GM21360 (cell line): ENCODE results near the gene EOLA2.
"Not testable (repeated sequence)": the region's sequence is repeated elsewhere in the genome, so short reads cannot be mapped to it uniquely, and the experiment has no call there.

Source experiments
- ATAC-seq: cut with Tn5 transposase; IDR thresholded peaks from one replicate; pipeline ENCODE4 v1.9.1; 2021; ENCODE audit warnings: mild to moderate bottlenecking, moderate library complexity; ENCODE audit not compliant: unreplicated experiment

EOLA2 gene

DNA sequence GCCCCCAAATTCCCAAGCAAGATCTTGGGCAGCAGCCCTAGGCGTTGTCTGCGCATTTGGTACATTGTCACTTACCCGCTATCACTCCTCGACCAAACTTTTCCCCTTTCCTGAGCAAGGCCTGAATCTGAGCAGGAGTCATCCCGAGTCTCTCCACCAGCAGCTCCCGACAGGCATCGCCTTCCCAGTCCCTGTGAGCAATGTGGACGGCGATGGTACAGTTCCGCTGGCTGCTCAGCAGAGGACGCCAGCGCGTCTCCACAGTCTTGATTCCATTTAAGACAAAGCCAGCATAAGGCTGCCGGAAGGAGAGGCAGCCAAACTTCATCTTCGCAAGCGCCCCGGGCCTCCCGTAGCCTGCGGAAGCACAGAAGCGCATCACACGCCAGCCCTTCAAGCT is 4.7 kb downstream of the EOLA2 start:
- not testable (repeated sequence) for ATAC-seq

DNA sequence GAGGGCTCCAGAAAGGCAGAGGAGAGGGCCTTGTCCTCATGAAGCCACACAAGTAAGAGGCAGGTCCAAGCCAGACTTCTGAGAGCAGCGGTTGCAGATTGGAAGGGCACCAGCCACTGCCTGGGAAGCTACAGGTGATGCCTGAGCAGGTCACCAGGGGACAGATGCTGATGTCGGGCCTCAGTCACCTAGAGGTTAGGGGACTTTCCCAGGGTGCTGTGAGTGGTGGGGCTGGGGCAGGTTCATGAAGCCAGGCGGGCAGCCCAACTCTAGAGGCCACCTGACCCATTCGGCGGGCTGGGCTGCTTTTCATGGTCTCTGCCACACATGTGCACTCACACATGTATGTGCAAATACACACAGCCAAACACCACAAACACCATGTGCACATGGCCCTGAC is 5.3 kb downstream of the EOLA2 start:
- not testable (repeated sequence) for ATAC-seq

DNA sequence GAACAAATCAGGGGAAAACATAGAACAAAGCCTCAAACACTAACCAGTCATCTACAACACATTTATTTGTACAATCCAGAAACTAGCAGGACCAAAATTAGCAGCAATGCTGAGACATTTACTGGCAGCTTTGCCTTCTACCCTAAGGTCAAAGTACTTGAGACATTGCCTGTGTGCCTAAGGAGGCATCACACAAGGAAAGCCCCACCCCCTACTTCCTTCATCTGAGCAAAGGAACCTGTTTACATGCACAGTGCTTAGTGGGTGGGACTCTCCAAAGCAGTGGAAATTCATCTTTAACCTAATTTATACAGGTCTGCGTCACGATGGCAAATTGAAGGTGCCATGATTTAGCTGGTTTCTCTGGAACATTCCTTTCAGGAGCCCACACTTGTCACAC is 6.1 kb downstream of the EOLA2 start:
- not testable (repeated sequence) for ATAC-seq

- not testable (repeated sequence) for ATAC-seq
Observed at GRCh38 chrX:149931355-149931754, 6.9 kb downstream of the EOLA2 start.

- not testable (repeated sequence) for ATAC-seq
Observed at GRCh38 chrX:149929400-149929799, 8.9 kb downstream of the EOLA2 start, which contains the start of gene HSFX4. Gene HSFX4 (plus strand): TSS chrX:149929573. CDS start chrX:149929645, 72 bp downstream.

DNA sequence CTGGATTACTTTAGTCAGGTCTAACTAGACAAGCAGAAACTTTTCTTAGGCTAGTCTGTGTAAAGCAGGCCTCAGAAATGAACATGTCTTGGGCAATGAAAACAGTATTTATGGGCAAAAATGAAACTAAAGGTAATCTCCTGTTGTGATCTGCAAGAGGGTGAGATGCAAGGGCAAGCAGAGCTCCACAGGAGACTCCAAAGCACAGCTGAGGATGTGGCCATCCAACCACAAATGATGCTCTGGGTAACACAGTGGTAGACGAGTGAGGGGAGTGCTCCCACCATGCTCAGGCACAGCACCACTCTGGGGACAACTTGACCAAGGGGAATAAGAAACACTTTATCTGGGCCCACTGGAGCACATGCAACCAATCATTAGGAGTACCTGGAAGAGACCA is 9.7 kb downstream of the EOLA2 start:
- ATAC-seq: not testable (repeated sequence)

GRCh38 chrX:149927964-149928258 is 10.4 kb downstream of the EOLA2 start:
- ATAC-seq: not testable (repeated sequence)

DNA sequence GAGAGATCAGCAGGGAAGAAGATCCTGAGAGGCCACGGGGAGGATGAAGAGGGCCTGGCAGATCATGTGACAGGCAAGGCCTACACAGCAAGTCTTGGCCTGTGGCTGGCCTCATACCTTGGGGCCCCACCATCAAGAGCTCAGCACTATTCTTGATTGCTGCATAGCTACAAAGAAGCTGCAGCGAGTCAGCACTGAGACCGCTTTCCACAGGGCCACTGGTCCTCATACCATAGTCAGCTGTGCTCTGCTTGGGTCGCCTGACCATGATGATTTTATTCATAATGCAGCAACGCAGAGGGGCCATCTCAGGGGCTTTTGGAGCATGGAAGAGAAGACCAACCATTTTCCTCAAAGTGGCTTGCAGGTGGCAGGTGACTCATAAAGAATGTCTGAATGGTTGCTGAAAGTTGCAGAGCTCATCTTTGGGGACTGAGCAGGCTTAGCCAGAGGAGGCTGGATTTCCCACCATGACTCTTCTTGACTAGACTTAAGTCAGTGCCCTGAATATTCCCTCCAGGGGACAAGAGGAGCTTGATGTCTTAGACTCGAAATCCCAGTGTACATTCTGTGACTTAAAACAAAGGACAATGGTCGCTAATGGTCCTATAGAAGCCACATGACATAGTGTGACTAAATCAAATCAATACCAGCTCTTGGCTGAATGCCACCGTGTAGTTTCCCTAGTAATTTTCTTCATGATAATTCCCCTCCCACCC is 10.9 kb downstream of the EOLA2 start:
- not testable (repeated sequence) for ATAC-seq

- ATAC-seq: not testable (repeated sequence)
Observed at GRCh38 chrX:149924434-149924833, 13.9 kb downstream of the EOLA2 start.

- not testable (repeated sequence) for ATAC-seq
Observed at GRCh38 chrX:149923836-149924235, 14.5 kb downstream of the EOLA2 start.

- peak; percentile 90 for ATAC-seq
Observed at GRCh38 chrX:149916745-149917392, 21.4 kb downstream of the EOLA2 start.

DNA sequence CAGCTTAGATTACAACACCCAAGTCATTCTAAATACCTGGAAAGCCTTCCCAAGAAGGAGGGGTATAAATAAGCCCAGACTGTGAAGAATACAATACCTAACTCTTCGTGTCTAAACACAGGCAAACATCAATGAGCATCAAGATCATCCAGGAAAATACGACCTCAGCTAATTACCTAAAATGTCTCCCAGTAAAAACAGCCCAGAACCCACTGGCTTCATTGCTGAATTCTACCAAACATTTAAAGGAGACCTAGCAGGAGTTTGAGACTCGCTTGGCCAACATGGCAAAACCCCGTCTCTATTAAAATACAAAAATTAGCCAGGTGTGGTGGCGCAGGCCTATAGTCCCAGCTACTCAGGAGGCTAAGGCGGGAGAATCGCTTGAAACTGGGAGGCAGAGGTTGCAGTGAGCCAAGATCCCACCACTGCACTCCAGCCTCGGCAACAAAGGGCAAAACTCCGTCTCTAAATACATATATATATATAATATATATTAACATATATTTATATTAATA is 28.1 kb downstream of the EOLA2 start:
- ATAC-seq: no peak

DNA sequence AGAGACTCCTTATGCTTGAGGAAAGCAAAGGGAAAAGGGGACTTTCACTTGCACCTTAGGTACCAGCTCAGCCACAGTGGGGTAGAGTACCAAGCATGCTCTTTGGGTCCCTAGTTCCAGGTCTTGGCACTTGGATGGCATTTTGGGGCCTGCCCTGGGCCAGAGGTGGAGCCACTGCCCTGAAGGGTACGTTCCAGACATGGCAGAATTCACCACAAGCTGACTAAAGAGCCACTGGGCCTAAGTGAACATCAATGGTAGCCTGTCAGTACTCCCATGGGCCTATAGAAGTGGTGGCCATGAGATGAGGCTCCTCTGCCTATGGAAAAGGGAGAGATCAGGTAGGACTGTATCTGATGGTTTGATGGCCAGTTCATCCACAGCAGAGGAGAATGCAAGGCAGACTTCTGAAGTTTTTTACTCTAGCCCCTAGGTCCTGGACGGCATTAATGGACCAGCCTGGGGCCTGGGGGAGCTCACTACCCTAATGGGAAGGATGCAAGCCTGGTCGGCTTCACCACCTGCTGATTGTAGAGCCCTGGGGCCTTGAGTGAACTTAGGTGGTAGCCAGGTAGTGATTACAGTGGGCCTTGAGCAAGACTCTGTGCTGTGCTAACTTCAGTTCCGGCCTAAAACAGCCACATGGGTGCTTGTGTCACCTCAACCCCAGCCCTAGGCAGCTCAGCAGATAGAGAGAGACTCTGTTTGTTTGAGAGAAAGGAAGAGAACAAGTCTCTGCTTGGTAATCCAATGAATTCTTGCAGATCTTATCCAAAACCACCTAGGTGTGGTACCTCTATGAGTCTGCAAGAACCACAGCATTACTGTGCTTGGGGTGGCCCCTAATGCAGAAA is 28.7 kb downstream of the EOLA2 start:
- ATAC-seq: no peak

DNA sequence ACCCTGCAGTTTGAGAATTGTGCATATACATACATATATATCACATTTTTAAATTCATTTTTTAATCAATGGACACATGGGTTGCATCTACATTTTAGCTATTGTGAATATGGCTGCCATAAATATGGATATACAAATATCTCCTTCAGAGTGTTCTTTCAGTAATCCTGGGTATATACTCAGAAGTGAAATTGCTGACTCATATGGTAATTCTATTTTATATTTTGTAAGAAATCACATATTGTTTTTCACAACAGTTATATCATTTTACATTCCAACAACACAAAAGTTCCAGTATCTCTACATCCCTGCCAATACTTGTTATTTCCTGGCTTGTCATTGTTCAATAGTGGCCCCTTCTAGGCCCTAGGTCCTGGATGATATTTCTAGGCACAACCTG is 29.6 kb downstream of the EOLA2 start:
- ATAC-seq: no peak

DNA sequence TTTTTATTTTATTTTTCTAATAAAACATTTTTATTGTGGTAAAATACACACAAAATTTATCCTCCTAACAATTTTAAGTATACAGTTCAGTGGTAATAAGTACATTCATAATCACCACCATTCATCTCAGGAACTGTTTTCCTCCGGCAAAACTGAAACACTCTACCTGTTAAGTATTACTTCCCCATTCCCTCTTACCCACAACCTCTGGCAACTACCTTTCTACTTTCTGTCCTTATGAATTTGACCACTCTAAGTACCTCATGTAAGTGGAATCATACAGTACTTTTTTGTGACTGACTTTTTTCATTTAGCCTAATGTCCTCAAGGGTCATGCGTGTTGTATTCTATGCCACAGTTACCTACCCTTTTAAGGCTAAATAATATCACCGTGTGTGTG is 30.0 kb downstream of the EOLA2 start:
- no peak for ATAC-seq

DNA sequence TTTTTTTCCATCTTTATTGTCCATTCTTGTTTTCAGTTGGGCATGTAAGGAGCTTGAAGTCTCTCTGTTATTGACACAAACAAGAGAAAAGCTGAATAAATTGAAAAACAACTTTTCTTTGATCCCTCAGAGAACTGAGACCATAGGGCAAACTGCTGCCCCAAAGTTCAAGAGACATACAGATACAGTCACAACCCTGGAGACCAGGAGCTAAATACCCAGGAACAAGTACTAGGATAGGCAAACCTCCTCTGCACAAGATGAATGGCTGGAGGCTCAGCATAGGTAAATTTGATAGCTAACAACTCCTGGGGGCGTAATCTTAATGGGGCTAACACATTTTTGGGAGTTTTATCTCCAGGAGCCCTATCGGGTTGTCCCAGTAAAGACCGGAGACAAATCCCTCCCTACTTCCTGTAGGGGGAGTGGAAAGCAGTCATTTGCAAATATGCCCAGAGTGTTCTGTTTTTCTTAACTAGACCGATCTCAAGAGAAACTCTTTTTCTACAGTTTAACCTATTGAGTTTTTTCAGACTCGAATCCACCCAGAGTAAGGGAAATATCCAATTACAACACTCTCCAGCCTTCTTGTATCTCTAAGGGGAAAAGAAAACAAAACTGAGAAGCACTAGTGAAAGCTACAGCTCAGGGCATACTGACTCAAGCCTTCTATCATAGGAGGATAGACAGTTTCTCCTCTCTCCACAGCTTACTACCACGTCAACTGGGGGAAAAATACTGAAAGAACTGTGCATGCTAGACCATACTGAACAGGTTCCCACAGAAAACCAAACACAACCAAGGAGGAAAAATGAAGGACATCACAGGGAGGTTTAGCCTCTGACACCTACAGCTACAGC is 34.2 kb downstream of the EOLA2 start:
- peak; percentile 81 for ATAC-seq

DNA sequence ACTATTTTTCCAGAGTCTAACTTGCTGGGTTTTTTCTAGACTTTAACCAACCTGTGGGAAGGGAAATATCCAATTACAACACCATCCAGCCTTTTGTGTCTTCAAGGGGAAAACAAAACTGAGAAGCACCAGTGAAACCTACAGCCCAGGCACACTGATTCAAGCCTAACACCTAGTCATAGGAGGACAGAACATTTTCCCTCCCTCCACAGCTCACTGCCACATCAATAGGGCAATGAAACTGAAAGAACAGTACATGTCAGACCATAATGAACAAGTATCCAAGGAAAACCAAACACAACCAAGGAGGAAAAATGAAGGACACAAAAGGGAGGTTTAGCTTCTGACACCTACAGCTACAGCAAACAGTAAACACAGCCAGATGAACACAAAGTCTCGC is 39.7 kb downstream of the EOLA2 start:
- no peak for ATAC-seq

DNA sequence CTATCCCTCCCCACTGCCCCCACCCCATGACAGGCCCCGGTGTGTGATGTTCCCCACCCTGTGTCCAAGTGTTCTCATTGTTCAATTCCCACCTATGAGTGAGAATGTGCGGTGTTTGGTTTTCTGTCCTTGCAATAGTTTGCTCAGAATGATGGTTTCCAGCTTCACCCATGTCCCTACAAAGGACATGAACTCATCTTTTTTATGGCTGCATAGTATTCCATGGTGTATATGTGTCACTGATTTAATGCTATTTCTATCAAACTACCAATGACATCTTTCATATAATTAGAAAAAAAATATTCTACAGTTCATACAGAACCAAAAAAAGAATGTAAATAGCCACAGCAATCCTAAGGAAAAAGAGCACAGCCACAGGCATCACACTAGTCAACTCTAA is 47.5 kb downstream of the EOLA2 start:
- ATAC-seq: not testable (repeated sequence)
